Bone marrow (tissue), 2 donors: ENCODE data around the gene TUB.

Experiments used
- DNase-seq, 2 donors: peaks; one replicate each; lab custom pipeline; 2025; lab: John Stamatoyannopoulos, UW

TUB gene, protein sequence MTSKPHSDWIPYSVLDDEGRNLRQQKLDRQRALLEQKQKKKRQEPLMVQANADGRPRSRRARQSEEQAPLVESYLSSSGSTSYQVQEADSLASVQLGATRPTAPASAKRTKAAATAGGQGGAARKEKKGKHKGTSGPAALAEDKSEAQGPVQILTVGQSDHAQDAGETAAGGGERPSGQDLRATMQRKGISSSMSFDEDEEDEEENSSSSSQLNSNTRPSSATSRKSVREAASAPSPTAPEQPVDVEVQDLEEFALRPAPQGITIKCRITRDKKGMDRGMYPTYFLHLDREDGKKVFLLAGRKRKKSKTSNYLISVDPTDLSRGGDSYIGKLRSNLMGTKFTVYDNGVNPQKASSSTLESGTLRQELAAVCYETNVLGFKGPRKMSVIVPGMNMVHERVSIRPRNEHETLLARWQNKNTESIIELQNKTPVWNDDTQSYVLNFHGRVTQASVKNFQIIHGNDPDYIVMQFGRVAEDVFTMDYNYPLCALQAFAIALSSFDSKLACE

DNA sequence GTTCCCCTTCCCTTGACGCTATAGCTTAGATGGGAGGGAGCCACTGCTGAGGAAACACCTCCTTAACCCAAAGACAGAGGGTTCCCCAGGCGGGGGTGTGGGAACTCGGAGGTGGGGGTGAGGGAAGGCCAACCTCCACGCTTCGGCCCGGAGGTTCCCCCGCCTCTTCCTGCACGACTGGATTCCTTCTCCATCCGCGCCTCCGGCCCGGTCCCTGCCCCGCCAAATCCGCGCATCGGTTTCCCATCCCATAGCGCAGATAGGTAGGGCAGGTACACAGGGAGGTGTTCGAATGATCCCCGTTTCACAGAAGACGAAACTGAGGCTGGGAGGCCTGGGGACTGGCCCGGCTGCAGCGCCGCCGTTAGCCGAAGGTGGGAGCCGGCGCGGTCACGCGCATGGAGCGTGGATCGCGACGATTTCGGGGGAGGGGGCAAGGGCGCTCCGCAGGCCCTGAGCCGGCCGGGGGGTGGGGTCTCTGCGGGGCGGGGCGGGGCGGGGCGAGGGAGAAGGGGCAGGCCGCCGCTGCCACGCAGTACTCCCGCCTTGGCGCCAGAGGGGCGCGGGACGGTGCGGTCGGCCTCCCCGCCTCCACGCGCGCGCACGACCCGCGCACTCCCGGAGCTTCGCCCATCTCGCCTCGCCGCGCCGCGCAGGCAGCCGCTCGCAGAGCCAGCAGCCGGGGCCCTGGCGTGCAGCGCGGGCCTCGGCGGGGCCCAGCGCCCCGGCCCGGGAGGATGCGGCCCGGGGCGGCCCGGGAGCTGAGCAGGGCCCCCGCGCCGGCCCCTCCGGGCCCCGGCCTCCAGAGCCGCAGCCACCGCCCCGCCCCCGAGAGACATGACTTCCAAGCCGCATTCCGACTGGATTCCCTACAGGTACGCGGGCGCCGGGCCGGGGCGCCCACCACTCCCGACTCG lies at the start of gene TUB:
TSS of gene TUB (plus strand) at position 538 of the 917 bp plus-strand sequence. CDS start at position 838, 300 bp downstream.
- no peak for DNase-seq

DNA sequence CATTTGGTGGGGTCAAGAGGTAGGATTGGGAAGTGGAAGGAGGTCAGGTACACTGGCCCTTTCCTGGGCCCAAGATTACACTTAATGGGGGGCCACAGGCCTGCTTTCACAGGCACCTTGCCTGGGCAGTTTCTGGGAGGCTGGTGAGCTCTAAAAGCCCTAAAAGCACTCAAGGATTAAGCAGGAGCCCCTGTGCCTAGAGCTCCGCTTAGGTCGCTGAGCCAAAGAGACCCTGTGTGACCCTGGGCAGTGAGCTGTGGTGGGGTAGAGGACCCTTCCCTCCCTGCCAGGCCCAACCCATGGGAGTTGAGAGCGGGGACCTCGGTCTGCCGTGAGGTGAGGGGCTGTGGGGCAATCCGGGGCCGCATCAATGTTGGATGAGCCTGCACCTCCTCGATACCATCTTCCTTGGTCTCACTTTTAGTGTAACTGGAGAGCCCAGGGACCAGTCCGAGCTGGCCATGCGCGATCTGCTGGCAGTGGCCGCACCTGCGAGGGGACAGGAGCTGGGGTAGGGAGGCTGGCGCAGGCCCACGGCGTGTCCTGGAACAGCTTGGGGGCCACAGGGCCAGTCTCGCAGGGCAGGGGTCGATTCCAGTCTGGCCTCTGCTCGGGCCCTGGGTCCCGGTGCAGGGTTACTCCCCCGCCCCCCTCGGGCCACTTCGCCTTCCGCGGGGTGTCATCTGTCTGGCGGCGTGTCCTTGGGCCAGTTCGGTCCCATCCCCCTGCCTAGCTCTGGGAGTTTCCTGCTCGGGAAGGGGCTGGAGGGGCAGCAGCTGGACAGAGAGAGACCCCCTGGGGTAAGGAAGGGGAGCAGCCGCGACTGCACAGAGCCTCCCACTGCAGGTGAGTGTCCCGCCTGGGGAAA lies 49.5 kb upstream of the TUB start:
- DNase-seq, result no peak

DNA sequence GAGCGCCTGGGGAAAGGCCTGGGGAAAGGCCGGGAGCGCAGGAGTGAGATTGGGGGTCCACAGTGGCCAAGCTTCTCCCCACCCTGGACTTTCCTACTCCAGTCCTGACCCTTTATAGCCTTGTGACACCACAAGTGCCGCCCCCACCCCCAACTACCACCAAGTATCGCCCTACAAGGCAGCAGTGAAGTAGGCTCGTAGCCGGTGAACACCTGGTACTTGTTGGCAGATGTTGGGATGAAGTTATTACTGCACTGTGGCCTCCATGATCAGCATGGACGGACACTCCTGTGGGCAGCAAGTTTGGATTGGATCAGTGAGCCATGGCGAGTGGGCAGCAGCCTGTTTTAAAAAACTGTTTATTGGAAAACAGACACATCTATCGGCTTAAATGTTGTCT lies 48.9 kb upstream of the TUB start:
- no peak for DNase-seq

DNA sequence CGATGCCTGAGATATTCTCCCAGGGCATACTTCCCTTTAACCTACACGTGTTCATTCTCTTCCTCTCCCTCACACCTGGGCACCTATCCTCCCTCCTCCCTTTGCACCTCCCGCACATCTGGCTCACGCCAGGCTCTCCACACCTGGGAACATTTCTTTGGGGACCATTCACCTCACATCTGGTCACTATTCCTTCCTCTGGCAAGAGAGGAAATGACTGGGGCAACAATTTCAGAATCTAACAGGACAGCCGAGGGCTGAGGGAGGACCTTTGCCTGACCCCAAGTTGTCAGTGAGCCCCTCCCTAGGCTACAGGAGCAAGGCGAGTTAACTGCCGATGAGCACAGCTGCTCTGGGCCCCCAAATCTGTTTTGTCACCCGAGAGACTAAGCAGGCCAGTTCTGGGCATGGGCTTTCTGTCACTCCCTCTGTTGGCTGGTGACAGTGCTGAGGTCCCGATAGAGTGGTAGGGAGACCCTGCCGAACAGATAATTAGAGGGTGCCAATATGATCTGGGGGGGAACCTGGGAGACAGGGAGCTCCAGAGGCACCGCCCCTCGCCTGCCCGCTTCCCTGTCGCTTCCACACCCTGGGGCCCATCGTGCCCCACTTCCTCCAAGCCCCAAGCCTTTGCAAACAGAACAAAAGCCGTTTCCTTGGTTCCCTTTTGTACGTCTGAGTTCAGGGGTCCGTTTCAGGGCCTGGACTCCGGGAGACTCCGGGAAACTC lies 48.3 kb upstream of the TUB start:
- no peak for DNase-seq

DNA sequence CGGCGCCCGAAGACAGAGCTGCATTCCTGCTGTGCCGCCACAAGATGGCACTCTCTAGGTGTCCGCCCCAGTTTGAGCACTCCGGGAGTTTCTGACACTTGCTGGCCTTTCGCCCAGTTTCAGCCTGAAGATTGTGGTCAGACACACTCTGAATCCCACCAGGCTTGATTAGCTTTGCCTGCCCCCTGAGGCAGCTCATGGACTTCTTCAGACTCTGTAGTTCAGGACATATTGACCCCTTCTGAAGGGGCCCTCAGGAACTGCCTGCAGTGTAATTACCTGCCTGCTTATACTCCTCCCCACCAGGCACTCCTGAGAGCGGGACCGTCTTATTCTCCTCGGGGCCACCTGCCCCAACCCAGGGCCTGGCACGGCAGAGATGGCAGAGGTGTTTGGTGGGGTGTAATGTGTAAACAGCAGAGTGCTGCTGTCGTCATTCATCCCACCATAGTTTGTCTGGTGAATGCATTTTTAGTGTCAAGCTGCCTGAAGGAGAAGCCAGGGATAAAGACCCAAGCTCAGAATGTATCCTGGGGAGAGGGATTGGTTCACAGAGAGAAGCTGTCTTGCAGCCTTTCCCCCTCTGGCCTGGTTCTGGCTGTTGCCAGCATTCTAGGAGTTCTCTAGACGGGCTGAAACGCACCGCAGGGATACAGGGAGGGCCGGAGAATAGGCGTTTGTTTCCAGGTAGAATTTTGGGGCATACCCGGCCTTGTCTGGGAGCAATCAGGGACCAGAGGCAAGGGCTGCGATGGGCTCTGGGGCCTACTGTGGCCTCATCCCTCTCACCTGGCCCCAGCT lies 47.5 kb upstream of the TUB start:
- peak; percentile 12 to 18 for DNase-seq

DNA sequence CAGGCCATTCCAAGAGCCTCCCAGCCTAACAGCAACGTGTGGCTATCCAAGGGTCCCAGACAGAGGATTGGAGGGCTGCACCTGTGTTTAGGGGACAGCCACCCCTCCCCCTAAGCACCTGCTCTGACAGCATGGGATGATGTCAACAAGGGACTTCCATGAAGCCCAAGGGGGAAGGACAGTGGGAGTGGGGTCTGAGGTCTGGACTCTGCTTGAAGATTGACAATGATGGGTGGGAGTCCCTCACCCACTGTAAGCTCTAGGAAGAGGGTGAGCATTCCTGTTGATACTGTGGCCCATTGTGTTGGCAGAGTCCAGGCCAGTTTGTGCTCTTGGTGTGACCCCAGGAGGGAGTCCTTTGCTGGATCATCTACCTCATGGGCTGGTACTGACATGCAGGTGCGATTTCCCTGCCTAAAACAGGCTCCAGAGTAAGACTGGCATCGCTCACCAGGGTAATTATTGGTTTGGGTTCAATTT lies 46.9 kb upstream of the TUB start:
- DNase-seq, result no peak

DNA sequence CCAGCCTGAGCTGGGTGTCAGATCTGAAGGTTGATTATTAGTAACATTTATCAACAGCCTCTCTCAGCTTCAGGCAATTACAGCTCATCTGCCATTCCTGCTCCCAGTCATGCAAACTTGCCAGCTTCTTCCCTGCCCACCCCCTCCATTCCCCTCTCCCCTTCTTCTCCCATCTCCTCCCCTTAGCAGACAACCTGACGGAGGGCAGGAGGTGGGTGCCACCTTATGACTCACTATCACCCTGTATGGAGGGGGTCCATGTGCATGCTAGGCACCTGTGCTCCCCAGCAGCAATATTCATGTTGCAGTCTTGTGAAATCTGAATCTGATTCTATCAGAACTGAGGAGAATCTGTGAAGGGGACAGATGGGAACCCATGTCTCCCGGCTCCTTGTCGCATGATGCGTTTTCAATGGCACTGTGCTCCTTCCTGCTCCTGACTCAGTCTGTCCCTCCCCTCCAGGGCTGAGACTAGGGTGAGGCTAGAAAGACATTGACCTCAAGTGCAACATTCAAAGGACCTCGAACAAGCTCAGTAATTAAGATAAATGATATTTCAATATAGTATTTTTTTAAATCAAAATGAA lies 46.3 kb upstream of the TUB start:
- DNase-seq, result no peak

DNA sequence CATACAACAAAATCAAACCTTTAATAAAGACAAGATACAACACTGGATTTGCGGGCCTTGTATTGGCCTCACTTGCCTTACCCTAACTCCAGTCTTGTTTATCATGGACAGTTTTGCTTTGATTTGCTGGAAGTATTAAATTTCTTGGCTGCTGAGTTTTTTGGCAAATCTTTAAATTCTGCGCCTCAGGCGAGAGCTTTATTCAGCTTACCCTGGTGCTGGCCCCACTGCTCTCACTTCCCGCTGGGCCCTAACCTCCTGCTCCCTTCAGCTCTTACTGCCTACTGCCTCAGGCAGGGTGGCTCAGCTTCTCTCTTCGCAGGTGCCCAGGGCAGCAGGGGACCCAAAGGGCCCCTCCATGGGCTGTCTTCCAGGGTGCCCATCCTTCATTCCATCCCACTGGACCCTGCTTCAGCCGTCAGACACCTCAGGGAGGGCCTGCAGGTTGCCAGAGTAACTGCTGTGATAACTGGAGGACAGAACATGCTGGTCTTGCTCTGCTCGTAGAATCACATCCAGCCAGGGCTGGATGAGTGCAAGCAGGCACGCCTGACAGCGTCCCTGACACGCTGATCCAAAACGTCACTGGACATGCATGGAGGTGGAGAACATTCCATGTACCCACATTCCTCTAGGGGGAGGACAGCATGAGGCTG lies 45.7 kb upstream of the TUB start:
- no peak for DNase-seq

DNA sequence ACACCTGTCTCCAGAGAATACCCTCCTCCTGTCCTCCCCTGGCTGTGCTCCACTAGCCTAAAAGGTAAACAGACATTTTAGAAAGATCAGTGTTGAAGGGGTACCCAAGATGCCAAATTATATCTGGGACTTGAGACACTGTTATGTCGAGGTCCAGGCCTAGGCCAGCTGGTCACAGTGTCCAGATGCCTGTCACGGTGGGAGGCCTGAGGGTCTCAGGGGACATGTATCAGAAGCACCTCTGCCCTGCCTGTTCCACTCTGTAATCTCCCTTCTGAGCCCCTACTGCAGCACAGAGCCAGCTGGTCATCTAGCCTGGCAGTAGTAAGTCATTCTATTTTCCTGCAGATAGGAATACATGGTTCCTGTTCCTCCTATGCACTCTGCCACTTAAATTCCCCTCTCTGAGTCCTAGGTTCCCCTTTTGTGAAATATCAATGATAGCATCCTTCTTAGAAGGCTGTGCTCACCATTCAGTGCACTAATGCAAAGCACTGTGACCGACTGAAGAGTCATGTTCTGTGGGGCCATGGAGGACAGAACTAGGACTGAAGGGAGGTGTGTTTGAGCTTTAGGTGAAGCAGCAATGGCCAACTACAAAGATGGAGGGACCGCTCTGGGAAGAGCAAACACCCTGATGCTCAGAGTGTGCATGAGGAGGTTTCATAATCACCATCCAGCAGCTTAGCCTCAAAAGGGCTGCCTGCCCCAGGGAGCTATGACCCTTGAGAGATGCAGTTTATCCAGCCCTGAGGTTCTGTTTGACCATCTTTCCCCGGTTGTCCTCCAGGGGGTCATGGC lies 44.8 kb upstream of the TUB start:
- DNase-seq, result no peak

DNA sequence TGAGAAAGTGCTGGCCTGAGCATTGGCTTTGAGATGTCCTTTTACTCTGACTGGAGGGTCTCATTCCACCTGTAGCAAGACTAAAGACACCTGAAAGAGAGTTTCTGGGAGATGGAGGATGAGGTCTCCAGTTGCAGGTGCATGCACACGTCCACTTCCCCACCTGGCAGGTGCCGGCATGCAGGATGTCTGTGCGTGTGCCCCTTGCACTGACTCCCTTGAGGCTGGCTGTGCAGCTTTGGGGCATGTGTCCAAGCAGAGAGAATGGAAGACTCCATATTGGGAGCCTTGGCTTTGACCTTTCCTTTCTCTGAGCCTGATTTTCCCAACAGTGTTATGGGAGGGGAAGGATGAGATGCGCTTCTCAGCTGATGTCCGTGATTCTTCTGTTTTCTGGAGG lies 44.0 kb upstream of the TUB start:
- no peak for DNase-seq

DNA sequence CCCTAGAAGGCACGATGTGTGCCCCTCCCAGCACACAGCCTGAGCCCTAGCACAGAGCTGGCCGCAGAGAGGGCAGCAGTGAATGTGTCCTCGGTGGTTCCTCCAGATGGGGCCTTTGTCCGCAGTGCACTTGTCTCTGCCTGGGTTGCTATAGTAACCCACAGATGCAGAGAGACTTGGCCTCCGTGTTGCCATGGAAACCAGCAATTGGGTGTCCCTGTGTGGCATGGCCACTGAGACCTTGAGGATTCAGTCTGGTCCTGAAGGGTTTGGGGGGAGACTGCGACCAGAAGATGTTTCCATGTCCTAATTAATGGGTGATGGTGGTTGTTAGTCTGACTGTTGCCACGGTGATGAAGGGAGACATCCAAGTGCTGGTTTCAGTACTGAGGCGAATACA lies 42.6 kb upstream of the TUB start:
- DNase-seq, result no peak

DNA sequence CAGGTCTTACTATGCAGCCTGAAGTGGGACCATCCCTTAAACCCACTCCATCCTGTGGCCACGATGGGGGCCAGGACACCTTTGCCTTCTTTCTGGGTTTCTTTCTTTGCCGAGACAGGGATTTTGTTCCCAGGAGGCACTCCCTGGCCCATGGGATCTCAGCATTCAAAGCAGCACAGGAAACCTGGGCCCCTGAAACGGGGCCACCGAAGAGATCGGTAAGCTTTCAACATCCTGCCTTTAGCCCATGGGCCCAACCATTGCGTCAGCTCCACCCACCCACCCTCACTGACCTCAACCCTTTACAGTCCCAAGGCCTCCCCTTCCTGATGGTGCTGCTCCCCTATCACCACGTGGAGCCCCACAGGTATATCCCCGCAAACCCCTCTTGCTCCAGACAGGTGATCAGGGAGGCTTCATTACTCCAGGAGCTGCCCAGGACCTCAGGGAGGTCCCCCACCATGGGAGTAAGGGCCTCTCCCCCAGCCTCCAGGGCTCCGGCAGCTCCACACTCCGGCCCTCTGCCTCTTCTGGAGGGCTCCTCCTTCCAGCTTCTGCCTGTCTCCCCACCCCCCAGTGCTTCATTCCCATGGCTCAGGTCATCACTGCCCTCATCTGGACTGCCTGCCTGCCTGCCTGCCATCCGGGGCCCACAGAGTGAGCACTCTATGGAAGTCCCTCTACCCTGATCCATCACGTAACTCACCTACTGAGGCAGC lies 42.0 kb upstream of the TUB start:
- DNase-seq, result no peak

DNA sequence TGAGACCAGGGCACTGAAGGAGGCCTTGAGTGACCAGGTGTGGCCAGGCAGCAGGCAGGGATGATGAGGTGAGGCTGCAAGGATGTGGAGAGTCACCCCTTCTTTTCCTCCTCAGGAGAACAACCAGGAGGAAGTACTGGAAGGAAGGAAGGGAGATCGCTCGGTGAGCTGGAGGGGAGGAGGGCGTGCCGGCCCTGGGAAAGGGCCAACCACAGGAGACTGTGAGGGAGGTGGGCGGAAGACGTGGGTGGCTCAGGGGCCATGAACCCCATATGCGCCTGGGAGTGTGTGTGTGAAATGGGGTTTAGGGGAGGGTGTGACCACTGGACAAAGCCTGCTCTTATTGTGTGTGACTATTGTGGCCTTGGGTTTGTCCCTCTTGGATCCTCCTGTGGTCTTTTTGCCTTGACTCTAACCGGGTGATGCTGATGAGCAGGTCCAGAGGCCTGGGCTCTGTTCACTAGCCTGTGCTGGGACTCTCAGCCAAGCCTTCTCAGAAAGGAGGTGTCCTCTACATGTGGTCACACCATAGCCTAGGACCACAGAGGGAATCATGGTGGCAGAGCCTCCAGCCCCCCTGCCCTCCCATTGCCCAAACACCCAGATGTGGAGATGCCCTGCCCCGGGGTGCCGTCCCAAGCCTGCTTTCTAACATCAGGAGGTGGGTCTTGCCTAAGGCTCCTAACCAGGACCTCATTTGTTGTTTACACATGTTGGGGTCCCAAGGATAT lies 41.3 kb upstream of the TUB start:
- no peak for DNase-seq

DNA sequence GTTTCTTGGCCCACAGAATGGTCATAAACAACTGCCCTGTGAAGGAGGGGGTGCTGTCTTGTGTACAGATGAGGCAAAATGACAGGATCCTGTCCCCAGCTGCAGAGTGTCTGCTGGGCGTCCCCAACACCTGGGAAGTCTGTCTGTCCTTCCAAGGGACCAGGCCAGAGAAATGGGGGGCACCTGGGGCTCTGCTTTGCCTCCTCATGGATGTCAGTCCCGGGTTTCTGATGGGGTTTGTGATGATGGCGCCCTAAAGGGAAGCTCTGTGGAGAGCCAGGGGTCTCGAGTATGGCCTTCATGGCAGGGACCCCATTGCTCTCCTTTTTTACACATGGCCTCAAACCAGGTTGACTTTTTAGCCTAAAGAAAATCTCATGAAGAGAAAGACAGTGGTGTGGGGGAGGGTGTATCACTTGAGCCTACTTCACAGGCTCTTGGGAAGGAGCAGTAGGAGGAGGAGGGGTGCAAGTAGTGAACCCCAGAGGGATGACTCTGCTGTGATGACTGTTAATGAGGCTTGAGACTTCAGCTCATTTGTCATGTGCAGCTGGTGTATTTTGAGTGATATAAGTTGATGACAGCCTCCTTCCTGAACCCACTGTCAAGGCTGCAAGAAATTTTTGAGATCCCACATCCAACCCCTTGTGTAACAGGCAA lies 40.6 kb upstream of the TUB start:
- no peak for DNase-seq

DNA sequence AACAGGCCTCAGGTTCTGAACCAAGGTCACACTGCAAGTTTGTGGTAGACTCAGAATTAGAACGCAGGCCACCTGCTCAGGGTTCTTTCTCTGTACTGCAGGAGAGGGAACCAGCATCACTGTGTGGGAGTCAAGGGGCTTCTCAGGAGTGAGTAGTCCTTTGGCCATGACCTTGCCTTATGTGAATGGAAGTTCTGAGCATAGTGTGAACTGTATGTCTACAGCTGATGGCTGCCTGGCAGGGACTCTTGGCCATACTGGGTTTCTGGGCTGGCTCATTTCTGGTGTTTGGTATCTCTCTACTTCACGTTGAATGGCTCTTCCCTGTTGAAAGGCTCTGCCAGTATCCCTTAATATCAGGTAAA lies 40.1 kb upstream of the TUB start:
- DNase-seq, result no peak

DNA sequence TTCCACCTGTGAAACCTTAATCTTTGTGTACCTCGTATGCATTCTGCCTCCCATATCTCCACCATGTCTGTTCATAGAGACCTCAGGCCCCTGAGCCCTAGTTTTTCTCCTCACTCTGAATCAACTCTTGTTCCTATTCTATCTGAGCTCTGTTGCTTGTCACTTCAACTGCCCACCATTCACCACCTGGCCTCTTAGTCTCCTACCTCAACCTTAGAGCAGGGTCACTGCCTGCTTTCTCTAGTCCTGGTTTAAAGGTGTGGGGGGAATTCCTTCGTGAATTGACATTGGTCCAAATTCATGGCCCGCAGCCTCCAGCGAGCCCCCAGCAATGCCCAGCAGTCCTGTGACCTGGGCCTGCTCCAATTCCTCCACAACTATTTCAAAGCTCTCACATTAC lies 39.4 kb upstream of the TUB start:
- no peak for DNase-seq

DNA sequence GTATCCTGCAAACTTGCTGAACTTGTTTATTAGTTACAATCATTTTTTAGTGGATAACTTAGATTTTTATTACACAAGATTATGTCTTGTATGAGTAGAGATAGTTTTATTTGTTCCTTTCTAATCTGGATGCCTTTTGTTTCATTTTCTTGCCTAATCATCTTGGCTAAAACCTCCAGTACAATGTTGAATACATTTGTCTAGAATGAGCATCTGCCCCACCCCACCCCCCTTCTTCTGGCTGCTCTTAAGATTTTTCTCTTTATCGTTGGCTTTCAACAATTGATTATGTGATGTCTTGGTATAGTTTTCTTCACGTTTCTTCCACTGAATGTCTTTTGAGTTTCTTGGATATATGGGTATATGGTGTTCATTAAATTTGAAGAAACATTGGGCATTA lies 37.3 kb upstream of the TUB start:
- no peak for DNase-seq
